H1 (cell line): ENCODE measurements around the gene FASLG. TPM values are rescaled to one million over a fixed set of nuclear protein-coding genes. Genes with fewer than 3 reads are reported as not detected.

Experiments used
- CTCF ChIA-PET: fragments of 300-600 bp; sonication (Branson Sonifier 250); formaldehyde crosslinking; loops from one replicate; lab custom pipeline; 2021; ENCODE audit not compliant: partially characterized antibody; lab: Charles Lee
- POLR2A ChIA-PET: fragments of 300-600 bp; sonication (Branson Sonifier 250); formaldehyde crosslinking; loops from one replicate; lab custom pipeline; 2021; ENCODE audit warnings: inconsistent platforms; ENCODE audit not compliant: partially characterized antibody; lab: Charles Lee
- DNase-seq, 2 experiments: peaks; one replicate each; pipeline versions ENCODE4 v3.0.0 to v3.0.0-alpha.2; 2010 to 2022; ENCODE audit warnings: low spot score in 2 of 2, low read depth in 1 of 2, mixed read lengths in 1 of 2
- FAIRE-seq: peaks from 2 replicates; lab custom pipeline; 2011; peaks lifted over from hg19 to GRCh38; lab: Jason Lieb, UNC
- H2AFZ ChIP-seq: 2 replicates; pipeline ENCODE4 v1.8.1; 2012; ENCODE audit warnings: low read length, inconsistent platforms
- H2AK5ac ChIP-seq: 2 replicates; pipeline ENCODE4 v1.6.1; 2013; ENCODE audit warnings: low read depth, low read length
- H2BK120ac ChIP-seq: replicated peaks from 2 replicates; pipeline ENCODE3; 2013; ENCODE audit warnings: low read depth, low read length, inconsistent platforms
- H2BK12ac ChIP-seq: 2 replicates; pipeline ENCODE4 v1.6.1; 2013; ENCODE audit warnings: low read depth, low read length
- H2BK15ac ChIP-seq: 2 replicates; pipeline ENCODE4 v1.6.1; 2013; ENCODE audit warnings: low read length
- H2BK20ac ChIP-seq: 2 replicates; pipeline ENCODE4 v1.6.1; 2013; ENCODE audit warnings: low read length
- H2BK5ac ChIP-seq: 2 replicates; pipeline ENCODE4 v1.6.1; 2013; ENCODE audit warnings: low read depth, low read length
- H3K14ac ChIP-seq: 2 replicates; pipeline ENCODE4 v1.6.1; 2013; ENCODE audit warnings: inconsistent platforms; ENCODE audit not compliant: insufficient read length
- H3K18ac ChIP-seq: 2 replicates; pipeline ENCODE4 v1.6.1; 2013; ENCODE audit warnings: low read length; ENCODE audit errors: extremely low read depth
- H3K23ac ChIP-seq: 2 replicates; pipeline ENCODE4 v1.6.1; 2013; ENCODE audit warnings: inconsistent platforms; ENCODE audit not compliant: insufficient read length
- H3K23me2 ChIP-seq: 2 replicates; pipeline ENCODE4 v1.6.1; 2013; ENCODE audit warnings: low read depth, low read length
- H3K27ac ChIP-seq: 2 replicates; pipeline ENCODE4 v1.6.1; 2011; ENCODE audit warnings: low read depth, low read length, inconsistent platforms
- H3K27me3 ChIP-seq, 4 experiments: replicated peaks in 1 of 4; 1 replicate in 1 of 4; 2 replicates in 3 of 4; pipeline versions ENCODE4 v1.6.1 to v1.8.1; 2011 to 2013; ENCODE audit warnings: low read length in 3 of 4, mild to moderate bottlenecking in 3 of 4, inconsistent platforms in 2 of 4, mixed read lengths in 2 of 4, moderate library complexity in 1 of 4; ENCODE audit not compliant: control insufficient read depth in 3 of 4, insufficient read depth in 3 of 4; ENCODE audit errors: extremely low read depth in 1 of 4
- H3K36me3 ChIP-seq, 4 experiments: 2 replicates each; pipeline versions ENCODE4 v1.6.1 to v1.8.1; 2011 to 2013; ENCODE audit warnings: mild to moderate bottlenecking in 4 of 4, low read length in 3 of 4, moderate library complexity in 2 of 4, control low read depth in 1 of 4, inconsistent platforms in 1 of 4; ENCODE audit not compliant: insufficient read depth in 4 of 4, control insufficient read depth in 2 of 4
- H3K4ac ChIP-seq: replicated peaks from 2 replicates; pipeline ENCODE3; 2013; ENCODE audit warnings: low read length, low read depth, mixed read lengths, inconsistent platforms; ENCODE audit not compliant: insufficient read length
- H3K4me1 ChIP-seq, 4 experiments: replicated peaks in 1 of 4; 1 replicate in 1 of 4; 2 replicates in 3 of 4; pipeline versions ENCODE4 v1.6.1 to v1.8.1; 2011 to 2013; ENCODE audit warnings: low read length in 3 of 4, inconsistent platforms in 2 of 4, mixed read lengths in 1 of 4; ENCODE audit not compliant: insufficient read depth in 4 of 4, control insufficient read depth in 3 of 4
- H3K4me2 ChIP-seq, 2 experiments: 2 replicates each; pipeline versions ENCODE4 v1.6.1 to v1.8.1; 2011 to 2013; ENCODE audit warnings: low read depth in 2 of 2, low read length in 2 of 2, control low read depth in 1 of 2, inconsistent platforms in 1 of 2, mild to moderate bottlenecking in 1 of 2; ENCODE audit not compliant: insufficient read depth in 1 of 2
- H3K4me3 ChIP-seq, 4 experiments: fragments of 200-600, 300-600 bp in 1 of 4; sonication (generic), shearing (Covaris generic), sonication (Bioruptor Twin) in 1 of 4; 2 replicates each; pipeline versions ENCODE4 v1.5.1 to v1.8.1; 2011 to 2016; ENCODE audit warnings: low read length in 4 of 4, low read depth in 3 of 4, control low read depth in 2 of 4, inconsistent platforms in 2 of 4, mild to moderate bottlenecking in 2 of 4, mixed read lengths in 1 of 4, moderate library complexity in 1 of 4; ENCODE audit not compliant: insufficient read depth in 2 of 4; ENCODE audit errors: extremely low read depth in 1 of 4
- H3K56ac ChIP-seq: replicated peaks from 2 replicates; pipeline ENCODE3; 2013; ENCODE audit warnings: low read depth, mild to moderate bottlenecking, mixed read lengths, low read length, inconsistent platforms; ENCODE audit not compliant: insufficient read length
- H3K79me1 ChIP-seq: 2 replicates; pipeline ENCODE4 v1.6.1; 2013; ENCODE audit warnings: low read depth, low read length, control low read depth
- H3K79me2 ChIP-seq, 2 experiments: 2 replicates each; pipeline versions ENCODE4 v1.6.1 to v1.8.1; 2012 to 2013; ENCODE audit warnings: low read length in 2 of 2, mild to moderate bottlenecking in 2 of 2, inconsistent platforms in 1 of 2; ENCODE audit not compliant: insufficient read depth in 2 of 2, control insufficient read depth in 1 of 2
- H3K9ac ChIP-seq, 4 experiments: replicated peaks in 1 of 4; 1 replicate in 1 of 4; 2 replicates in 3 of 4; pipeline versions ENCODE4 v1.6.1 to v1.8.1; 2011 to 2013; ENCODE audit warnings: low read depth in 3 of 4, low read length in 3 of 4, control low read depth in 2 of 4, mild to moderate bottlenecking in 2 of 4, moderate library complexity in 2 of 4, inconsistent platforms in 1 of 4; ENCODE audit errors: extremely low read depth in 1 of 4
- H3K9me3 ChIP-seq, 2 experiments: 2 replicates each; pipeline versions ENCODE4 v1.6.1 to v1.8.1; 2012 to 2013; ENCODE audit warnings: mild to moderate bottlenecking in 2 of 2, moderate library complexity in 2 of 2, control low read depth in 1 of 2, inconsistent platforms in 1 of 2, low read depth in 1 of 2, low read length in 1 of 2, mixed read lengths in 1 of 2; ENCODE audit not compliant: insufficient read depth in 2 of 2
- H4K20me1 ChIP-seq, 2 experiments: replicated peaks in 1 of 2; 2 replicates each; pipeline versions ENCODE3 to v1.8.1; 2011 to 2013; ENCODE audit warnings: inconsistent platforms in 2 of 2, low read length in 2 of 2, mild to moderate bottlenecking in 1 of 2; ENCODE audit not compliant: insufficient read depth in 2 of 2, control insufficient read depth in 1 of 2
- H4K5ac ChIP-seq: 2 replicates; pipeline ENCODE4 v1.6.1; 2013; ENCODE audit warnings: low read length, low read depth, mixed read lengths, inconsistent platforms; ENCODE audit not compliant: insufficient read length
- H4K8ac ChIP-seq: 2 replicates; pipeline ENCODE4 v1.8.0; 2013; ENCODE audit warnings: mild to moderate bottlenecking, moderate library complexity, low read length, inconsistent platforms; ENCODE audit not compliant: insufficient read depth; ENCODE audit errors: extremely low read depth
- H4K91ac ChIP-seq: replicated peaks from 2 replicates; pipeline ENCODE3; 2013; ENCODE audit warnings: low read length, mixed read lengths, inconsistent platforms; ENCODE audit not compliant: insufficient read length
- BACH1 ChIP-seq: IDR thresholded peaks from 2 replicates; pipeline ENCODE4 v1.6.1; 2012; ENCODE audit warnings: low read length, improper control_type of control experiment
- EP300 ChIP-seq, 2 experiments: IDR thresholded peaks; 1 replicate in 1 of 2; 2 replicates in 1 of 2; pipeline ENCODE4 v1.6.1; 2011 to 2012; ENCODE audit warnings: low read depth in 2 of 2, low read length in 2 of 2, mild to moderate bottlenecking in 2 of 2, borderline replicate concordance in 1 of 2, inconsistent platforms in 1 of 2, moderate library complexity in 1 of 2
- EZH2 ChIP-seq: fragments of 200-600 bp; sonication (generic); IDR thresholded peaks from 2 replicates; pipeline ENCODE4 v1.7.1; 2012; ENCODE audit warnings: low read depth, mild to moderate bottlenecking, moderate library complexity, low read length, inconsistent platforms; ENCODE audit not compliant: severe bottlenecking
- HDAC2 ChIP-seq, 2 experiments: fragments of 300-600 bp in 1 of 2; sonication (generic) in 1 of 2; IDR thresholded peaks; 2 replicates each; pipeline ENCODE4 v1.6.1; 2011 to 2012; ENCODE audit warnings: low read depth in 2 of 2, low read length in 2 of 2, mild to moderate bottlenecking in 2 of 2, moderate library complexity in 2 of 2, borderline replicate concordance in 1 of 2, inconsistent platforms in 1 of 2
- HDAC6 ChIP-seq: IDR thresholded peaks from one replicate; pipeline ENCODE4 v1.7.1; 2012; ENCODE audit warnings: low read depth, mild to moderate bottlenecking, inconsistent platforms, low read length, moderate library complexity
- JUN ChIP-seq: IDR thresholded peaks from 2 replicates; pipeline ENCODE4 v1.6.1; 2011; ENCODE audit warnings: low read depth, mild to moderate bottlenecking, improper control_type of control experiment, low read length
- KDM4A ChIP-seq: IDR thresholded peaks from one replicate; pipeline ENCODE4 v1.7.1; 2012; ENCODE audit warnings: low read depth, mild to moderate bottlenecking, moderate library complexity, low read length, inconsistent platforms; ENCODE audit not compliant: severe bottlenecking
- KDM5A ChIP-seq: fragments of 200-600 bp; IDR thresholded peaks from 2 replicates; pipeline ENCODE4 v1.7.1; 2012; ENCODE audit warnings: mild to moderate bottlenecking, low read length, inconsistent platforms, mixed read lengths
- RNF2 ChIP-seq: fragments of 200-900, 300-1000 bp; sonication (generic); IDR thresholded peaks from 2 replicates; pipeline ENCODE4 v1.7.1; 2016; ENCODE audit warnings: borderline replicate concordance, low read depth, mild to moderate bottlenecking, antibody characterized with exemption, low read length; ENCODE audit not compliant: poor library complexity, severe bottlenecking; ENCODE audit errors: missing control alignments
- SIRT6 ChIP-seq: IDR thresholded peaks from one replicate; pipeline ENCODE4 v1.7.1; 2012; ENCODE audit warnings: low read length, inconsistent platforms
- TAF7 ChIP-seq: optimal IDR thresholded peaks from 2 replicates; pipeline ENCODE3; 2011; ENCODE audit warnings: low read depth, mild to moderate bottlenecking, inconsistent platforms, low read length, moderate library complexity, borderline replicate concordance
- USF2 ChIP-seq: IDR thresholded peaks from 2 replicates; pipeline ENCODE4 v1.6.1; 2011; ENCODE audit warnings: low read length, improper control_type of control experiment
- WGBS, 2 experiments: shearing (Covaris generic) in 1 of 2; methylation state at CpG; one replicate each; pipeline versions ENCODE4 v1.1.6 to v1.1.7; 2013 to 2015; ENCODE audit warnings: low lambda C conversion rate in 2 of 2, mixed read lengths in 2 of 2, inconsistent platforms in 1 of 2, low coverage in 1 of 2, missing lambda C conversion rate in 1 of 2; ENCODE audit not compliant: insufficient replicate concordance in 2 of 2, insufficient coverage in 1 of 2, insufficient read length in 1 of 2; ENCODE audit errors: extremely low coverage in 1 of 2, missing lambda C conversion rate in 1 of 2; 5-methylcytosine and 5-hydroxymethylcytosine counted together
- polyA plus RNA-seq, 7 experiments: library from polyadenylated mRNA; depleted of rRNA in 3 of 7; stranded (reverse) in 5 of 7; unstranded in 2 of 7; fragments of >200 nt in 5 of 7; fragments of 200-250 nt in 2 of 7; gene quantifications; 1 replicate in 5 of 7; 2 replicates in 1 of 7; 4 replicates in 1 of 7; pipeline versions ENCODE4 v1.2.1 to v1.2.3, GENCODE V29; 2011 to 2013; ENCODE audit warnings: missing spikeins in 2 of 7, mixed read lengths in 2 of 7
- total RNA-seq: library from RNA; stranded (reverse); fragmentation: NEBNext Ultra II Directional; extraction: Animal tissue kit (Norgen Biotek cat#: 25700); gene quantifications from 2 replicates; pipeline ENCODE4 v1.2.1, GENCODE V29; 2021

The FASLG gene
- total and polyA plus RNA-seq, 2 of the 8 experiments (the other 6 are each of a cell fraction or from before 2014, with no cell fraction given): not detected

- Histone ChIP-seq H3K23me2 (no peaks in the 10 kb centered on the region), H3K9ac (no peak overlapping the region), H2BK15ac (no peak overlapping the region), H3K27ac (no peak overlapping the region), H4K5ac (no peak overlapping the region), H3K79me1 (no peaks in the 10 kb centered on the region), H3K14ac (no peak overlapping the region), H3K4me1 (no peaks in the 10 kb centered on the region), H2AK5ac (no peak overlapping the region), H2BK20ac (no peak overlapping the region), H3K4me3 (no peak overlapping the region), H4K20me1 (no peaks in the 10 kb centered on the region), H2BK120ac (no peak overlapping the region), H3K56ac (no peak overlapping the region), H3K23ac (no peak overlapping the region), H3K27me3 (no peaks in the 10 kb centered on the region), H3K4ac (no peak overlapping the region), H2BK5ac (no peak overlapping the region), H3K4me2 (no peak overlapping the region), H3K79me2 (no peaks in the 10 kb centered on the region), H2BK12ac (0 out of 2 replicates have a peak overlapping the region, but pooled peaks have one; percentile 62), H2AFZ (no peak overlapping the region), H3K36me3 (no peaks in the 10 kb centered on the region), H4K8ac (no peak overlapping the region), H4K91ac (no peak overlapping the region), H3K9me3 (no peaks in the 10 kb centered on the region), H3K18ac (no peak overlapping the region)
- POLR2A ChIA-PET: no interaction called here
- 89% methylated on average over 6 of the region's 6 CpGs; no CpG with 5 or more reads in 1 of the 2 experiments for WGBS, 2 experiments
- DNase-seq (no peak), FAIRE-seq (no peak)
- CTCF ChIA-PET: interaction anchor here (1.0 kb wide), 1 partner anchor 9 kb away, joined by 3 read pairs; no protein-coding TSS in a partner anchor
- no peak for TF ChIP-seq TAF7
- no peak for TF ChIP-seq EZH2
- no peak for TF ChIP-seq EP300 (IDR thresholded peaks at IDR 0.05; ENCODE audit: borderline replicate concordance in 1 of 2, low read depth in 2 of 2, low read length in 2 of 2)
- no peak for TF ChIP-seq BACH1
- TF ChIP-seq KDM5A: no peak
- TF ChIP-seq HDAC6: no peak
- no peak for TF ChIP-seq SIRT6
- TF ChIP-seq HDAC2 (IDR thresholded peaks at IDR 0.05; ENCODE audit: borderline replicate concordance in 1 of 2, low read depth in 2 of 2, low read length in 2 of 2): no peak
- TF ChIP-seq KDM4A: no peak
- TF ChIP-seq USF2: no peak
- TF ChIP-seq JUN: no peak
- TF ChIP-seq RNF2: no peak
Measured at GRCh38 chr1:172656576-172656975, 2.3 kb upstream of the FASLG start.
